Activated CD8-positive, alpha-beta memory T cell treated with anti-CD3 and anti-CD28 coated beads for 48 hours (primary cell): Measurements from ENCODE around the gene TCF12.

Experiments
- DNase-seq, 3 experiments: peaks; one replicate each; pipeline ENCODE4 v3.0.0-alpha.2; 2020; ENCODE audit warnings: low read depth in 2 of 3, low spot score in 2 of 3

Gene TCF12

GRCh38 chr15:57329582-57330367, 411.3 kb downstream of the TCF12 start:
- DNase-seq, result no peak

- DNase-seq, result no peak
These were observed 412.3 kb downstream of the TCF12 start for GRCh38 chr15:57330619-57331340.

GRCh38 chr15:57332326-57332725, 413.9 kb downstream of the TCF12 start:
- no peak for DNase-seq

GRCh38 chr15:57333487-57333886, 415.0 kb downstream of the TCF12 start:
- DNase-seq, result no peak

GRCh38 chr15:57334257-57334656, 415.8 kb downstream of the TCF12 start:
- no peak for DNase-seq

- DNase-seq, result no peak
These were observed 416.9 kb downstream of the TCF12 start for GRCh38 chr15:57335293-57335715.

- DNase-seq, result no peak
These were observed 417.3 kb downstream of the TCF12 start for GRCh38 chr15:57335719-57336118.

- no peak for DNase-seq
These were observed 419.5 kb downstream of the TCF12 start for GRCh38 chr15:57337868-57338411.

- no peak for DNase-seq
These were observed 420.9 kb downstream of the TCF12 start for GRCh38 chr15:57339321-57339720.
